Amniotic stem cell (primary cell): Measurements from ENCODE around the gene OR5A1.

ENCODE experiments used
- DNase-seq: peaks from one replicate; lab custom pipeline; 2025; lab: John Stamatoyannopoulos, UW

OR5A1 gene

GRCh38 chr11:59479906-59480305, 43.6 kb downstream of the OR5A1 start:
- DNase-seq = no peak

- DNase-seq = no peak
These were observed 44.1 kb downstream of the OR5A1 start for GRCh38 chr11:59480359-59480758.
